GM21390 (cell line): ENCODE measurements around the gene CMTM5.
"Not testable (repeated sequence)": the region's sequence is repeated elsewhere in the genome, so short reads cannot be mapped to it uniquely, and the experiment has no call there.

Source experiments
- ATAC-seq: cut with Tn5 transposase; IDR thresholded peaks from one replicate; pipeline ENCODE4 v1.9.1; 2021; ENCODE audit not compliant: unreplicated experiment

CMTM5 gene

DNA sequence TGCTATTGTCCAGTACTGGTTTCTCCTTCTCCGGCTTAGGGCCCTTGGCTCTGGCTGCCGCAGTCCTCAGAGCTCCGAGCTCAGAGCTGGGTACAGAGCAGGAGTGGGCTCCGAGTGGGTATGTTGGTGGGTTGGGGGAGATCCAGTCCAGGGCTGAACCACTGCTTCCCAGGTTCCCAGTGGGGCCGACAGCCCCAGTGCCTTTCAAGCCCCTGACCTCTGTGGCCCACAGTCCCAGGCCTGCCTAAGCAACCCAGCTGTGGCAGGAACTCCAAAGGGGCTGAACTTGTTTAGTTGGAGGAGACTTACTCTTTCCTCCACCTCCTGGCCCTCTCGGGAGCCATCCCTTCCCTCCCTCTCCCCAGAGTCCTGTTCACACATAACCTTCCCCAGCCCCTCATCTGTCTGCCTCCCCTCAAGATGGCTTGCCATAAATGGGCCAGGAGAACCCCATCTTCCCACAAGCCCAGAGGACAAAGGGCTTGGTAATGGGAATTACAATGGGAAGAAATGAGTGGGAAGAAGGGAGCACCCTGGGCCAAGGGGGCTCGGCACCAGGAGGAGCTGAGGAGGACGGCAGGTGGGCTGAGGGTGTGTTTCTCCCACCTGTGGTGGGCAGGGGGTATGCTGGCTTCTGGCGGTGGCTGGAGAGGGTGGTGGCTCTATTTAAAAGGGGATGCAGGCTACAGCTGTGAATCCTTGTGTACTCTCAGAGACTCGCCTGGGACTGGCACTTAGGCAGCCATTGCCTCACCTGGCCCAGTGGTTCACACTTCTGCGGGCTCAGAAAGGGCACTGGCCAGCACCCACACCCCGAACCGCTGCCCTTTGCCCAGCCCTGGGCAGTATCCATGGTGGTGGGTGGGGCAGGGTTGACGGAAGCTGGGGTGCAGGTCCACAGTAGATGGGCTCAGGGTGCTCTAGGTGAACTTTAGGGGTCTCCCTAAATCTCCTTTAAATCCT lies 35.0 kb downstream of the CMTM5 start:
- ATAC-seq: no peak

GRCh38 chr14:23413681-23414080 lies 36.8 kb downstream of the CMTM5 start:
- no peak for ATAC-seq

DNA sequence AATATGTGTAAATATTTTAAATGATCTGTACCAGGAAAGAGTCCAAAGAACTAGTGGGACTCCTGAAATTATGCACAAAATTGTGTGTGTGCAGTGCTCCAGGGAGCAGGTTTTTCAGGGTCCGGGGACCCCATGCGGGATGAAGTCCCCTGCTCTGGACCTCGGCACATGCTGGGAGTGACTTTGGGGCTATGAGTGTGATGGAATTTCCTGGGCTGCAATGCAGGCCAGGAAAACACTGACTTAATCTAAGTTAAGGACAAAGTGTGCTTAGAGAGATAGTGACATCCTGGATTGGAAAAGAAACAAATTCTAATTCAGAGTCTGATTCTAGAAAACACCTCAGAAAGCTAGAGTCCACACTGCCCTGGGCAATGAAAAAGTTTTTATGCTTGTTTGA lies 37.4 kb downstream of the CMTM5 start:
- ATAC-seq: no peak

- no peak for ATAC-seq
Observed at GRCh38 chr14:23414906-23415820, 38.3 kb downstream of the CMTM5 start.

GRCh38 chr14:23415821-23416778 lies 39.3 kb downstream of the CMTM5 start:
- ATAC-seq: no peak

- ATAC-seq: no peak
Observed at GRCh38 chr14:23416801-23417200, 40.0 kb downstream of the CMTM5 start.

DNA sequence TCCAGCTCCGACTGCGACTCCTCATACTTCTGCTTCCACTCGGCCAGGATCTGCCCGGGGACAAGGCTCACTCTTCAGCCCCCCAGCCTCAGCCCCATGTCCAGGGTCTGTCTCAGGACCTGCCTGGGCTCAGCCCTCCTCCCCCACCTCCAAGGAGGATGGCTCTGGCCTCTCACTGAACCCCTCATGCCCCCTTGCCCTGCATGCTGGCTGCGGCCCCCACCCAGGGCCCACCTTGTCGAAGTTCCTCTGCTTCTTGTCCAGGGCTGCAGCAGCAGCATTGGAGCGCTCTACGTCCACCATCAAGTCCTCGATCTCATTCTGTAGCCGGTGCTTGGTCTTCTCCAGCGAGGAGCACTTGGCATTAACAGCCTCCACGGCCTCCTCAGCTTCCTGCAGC lies 40.4 kb downstream of the CMTM5 start:
- ATAC-seq: not testable (repeated sequence)

DNA sequence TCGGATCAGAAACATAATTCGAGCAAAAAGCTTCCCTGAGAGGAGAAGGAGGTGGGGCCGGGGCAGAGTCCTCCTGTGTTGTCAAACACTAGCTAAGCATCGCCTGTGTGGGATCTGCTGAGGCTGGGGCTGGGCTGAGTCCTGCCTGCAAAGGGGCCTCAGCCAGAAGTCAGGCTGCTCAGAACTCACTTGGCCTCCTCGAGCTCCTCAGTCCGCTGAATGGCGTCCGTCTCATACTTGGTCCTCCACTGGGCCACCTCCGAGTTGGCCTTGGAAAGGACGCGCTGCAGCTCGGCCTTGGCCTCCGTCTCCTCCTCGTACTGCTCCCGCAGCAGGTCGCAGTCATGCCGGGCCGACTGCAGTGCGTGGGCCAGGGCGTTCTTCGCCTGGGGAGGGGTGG lies 41.2 kb downstream of the CMTM5 start:
- ATAC-seq: no peak

- not testable (repeated sequence) for ATAC-seq
Observed at GRCh38 chr14:23419646-23420045, 42.8 kb downstream of the CMTM5 start.

- ATAC-seq: no peak
Observed at GRCh38 chr14:23421594-23421993, 44.7 kb downstream of the CMTM5 start.

GRCh38 chr14:23423657-23424056 lies 46.8 kb downstream of the CMTM5 start:
- ATAC-seq: no peak

- ATAC-seq: no peak
Observed at GRCh38 chr14:23425169-23425568, 48.3 kb downstream of the CMTM5 start.

DNA sequence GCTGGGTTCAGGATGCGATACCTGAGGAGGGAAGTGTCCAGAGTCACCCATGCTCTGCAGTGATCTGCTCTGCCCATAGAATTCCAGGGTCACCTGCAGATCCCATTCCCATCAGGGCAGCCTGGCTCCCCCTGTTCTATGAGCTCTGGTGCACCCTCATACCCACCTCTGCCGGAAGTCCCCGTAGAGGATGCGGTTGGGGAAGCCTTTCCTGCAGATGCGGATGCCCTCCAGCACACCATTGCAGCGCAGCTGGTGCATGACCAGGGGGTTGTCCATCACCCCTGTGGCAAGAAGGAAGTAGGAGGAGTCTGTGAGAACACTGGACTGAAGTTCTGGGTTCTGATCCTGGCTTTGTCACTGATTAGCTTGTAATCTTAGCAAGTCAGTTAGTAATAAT lies 49.0 kb downstream of the CMTM5 start:
- ATAC-seq: not testable (repeated sequence)

DNA sequence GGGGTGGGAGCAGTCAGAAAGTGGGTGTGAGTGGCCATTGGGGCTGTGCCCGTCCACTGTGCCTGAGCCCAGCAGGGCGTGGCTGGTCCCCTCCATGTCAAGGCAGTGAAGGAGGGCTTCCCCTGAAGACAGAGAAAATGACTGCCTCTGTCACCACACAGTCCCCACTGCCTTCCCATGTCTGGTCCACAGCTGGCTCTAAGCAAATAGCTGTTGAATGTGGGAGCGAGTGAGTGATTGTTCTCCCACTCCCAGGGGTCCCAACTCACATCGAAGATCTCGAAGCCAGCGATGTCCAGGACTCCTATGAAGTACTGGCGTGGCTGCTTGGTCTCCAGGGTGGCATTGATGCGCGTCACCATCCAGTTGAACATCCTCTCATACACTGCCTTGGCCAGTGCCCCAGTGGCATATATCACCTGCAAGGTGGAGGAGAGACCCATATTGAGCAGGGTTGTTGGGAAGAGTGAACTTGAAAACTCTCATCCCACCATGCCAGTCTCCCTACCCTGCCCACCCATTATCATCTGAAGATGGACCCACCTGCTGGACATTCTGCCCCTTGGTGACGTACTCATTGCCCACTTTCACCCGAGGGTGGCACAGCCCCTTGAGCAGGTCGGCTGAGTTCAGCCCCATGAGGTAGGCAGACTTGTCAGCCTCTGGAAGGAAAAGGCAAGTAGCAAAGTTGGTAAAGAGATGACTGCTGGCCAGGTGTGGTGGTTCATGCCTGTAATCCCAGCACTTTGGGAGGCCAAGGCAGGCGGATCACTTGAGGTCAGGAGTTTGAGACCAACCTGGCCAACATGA lies 52.0 kb downstream of the CMTM5 start:
- ATAC-seq: no peak
